ENCODE data around the gene TRPM7.

TRPM7 gene

DNA sequence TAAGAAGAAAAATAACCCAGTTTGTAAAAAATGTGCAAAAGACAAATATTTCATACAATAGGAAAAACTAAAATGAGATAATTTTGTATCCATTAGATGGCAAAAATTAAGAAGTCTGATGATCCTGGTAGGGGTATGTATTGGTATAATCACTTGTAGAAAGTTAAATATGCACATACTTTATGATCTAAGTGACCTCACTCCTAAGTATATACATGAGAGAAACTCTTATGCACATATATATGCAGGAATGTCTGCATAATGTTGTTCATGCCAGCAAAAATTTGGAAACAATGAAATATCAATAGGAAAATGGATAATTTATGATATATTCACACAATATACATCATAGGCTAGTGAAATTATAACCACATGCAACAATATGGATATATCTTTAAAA is 173.6 kb downstream of the TRPM7 start:
- Histone ChIP-seq H3K36me3 (ENCODE audit: low read depth) (no peaks in the 10 kb centered on the region), H3K27me3 (ENCODE audit: insufficient read depth, poor library complexity, severe bottlenecking) (no peaks in the 10 kb centered on the region), H3K27ac (ENCODE audit: poor library complexity, severe bottlenecking) (no peak overlapping the region), H3K4me1 (ENCODE audit: insufficient read depth, poor library complexity, severe bottlenecking) (no peaks in the 10 kb centered on the region), H3K4me3 (ENCODE audit: severe bottlenecking) (no peak overlapping the region), H3K9me3 (ENCODE audit: severe bottlenecking) (no peaks in the 10 kb centered on the region)
- TF ChIP-seq, protein P1, sequence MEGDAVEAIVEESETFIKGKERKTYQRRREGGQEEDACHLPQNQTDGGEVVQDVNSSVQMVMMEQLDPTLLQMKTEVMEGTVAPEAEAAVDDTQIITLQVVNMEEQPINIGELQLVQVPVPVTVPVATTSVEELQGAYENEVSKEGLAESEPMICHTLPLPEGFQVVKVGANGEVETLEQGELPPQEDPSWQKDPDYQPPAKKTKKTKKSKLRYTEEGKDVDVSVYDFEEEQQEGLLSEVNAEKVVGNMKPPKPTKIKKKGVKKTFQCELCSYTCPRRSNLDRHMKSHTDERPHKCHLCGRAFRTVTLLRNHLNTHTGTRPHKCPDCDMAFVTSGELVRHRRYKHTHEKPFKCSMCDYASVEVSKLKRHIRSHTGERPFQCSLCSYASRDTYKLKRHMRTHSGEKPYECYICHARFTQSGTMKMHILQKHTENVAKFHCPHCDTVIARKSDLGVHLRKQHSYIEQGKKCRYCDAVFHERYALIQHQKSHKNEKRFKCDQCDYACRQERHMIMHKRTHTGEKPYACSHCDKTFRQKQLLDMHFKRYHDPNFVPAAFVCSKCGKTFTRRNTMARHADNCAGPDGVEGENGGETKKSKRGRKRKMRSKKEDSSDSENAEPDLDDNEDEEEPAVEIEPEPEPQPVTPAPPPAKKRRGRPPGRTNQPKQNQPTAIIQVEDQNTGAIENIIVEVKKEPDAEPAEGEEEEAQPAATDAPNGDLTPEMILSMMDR (IDR thresholded peaks at IDR 0.05; ENCODE audit: poor library complexity, severe bottlenecking) = no peak
- DNase-seq (ENCODE audit: low spot score) (no peak), ATAC-seq (ENCODE audit: low read depth) (no peak)
